M059J (cell line): ENCODE measurements around the gene ABLIM2. TPM values are rescaled to one million over a fixed set of nuclear protein-coding genes. Genes with fewer than 3 reads are reported as not detected.
A peak's percentile ranks its signal among the peaks of the same experiment; 100 is the strongest.

Experiments used
- DNase-seq: peaks from one replicate; pipeline ENCODE4 v3.0.0-alpha.2; 2012; ENCODE audit warnings: low read depth
- total RNA-seq: library from RNA; depleted of rRNA; stranded (reverse); fragments of >200 nt; shearing (Covaris generic); gene quantifications from 2 replicates; pipeline ENCODE4 v1.2.3, GENCODE V29; 2014

Gene ABLIM2
- total RNA-seq, 1 experiment from 2014 or later, result not detected

DNA sequence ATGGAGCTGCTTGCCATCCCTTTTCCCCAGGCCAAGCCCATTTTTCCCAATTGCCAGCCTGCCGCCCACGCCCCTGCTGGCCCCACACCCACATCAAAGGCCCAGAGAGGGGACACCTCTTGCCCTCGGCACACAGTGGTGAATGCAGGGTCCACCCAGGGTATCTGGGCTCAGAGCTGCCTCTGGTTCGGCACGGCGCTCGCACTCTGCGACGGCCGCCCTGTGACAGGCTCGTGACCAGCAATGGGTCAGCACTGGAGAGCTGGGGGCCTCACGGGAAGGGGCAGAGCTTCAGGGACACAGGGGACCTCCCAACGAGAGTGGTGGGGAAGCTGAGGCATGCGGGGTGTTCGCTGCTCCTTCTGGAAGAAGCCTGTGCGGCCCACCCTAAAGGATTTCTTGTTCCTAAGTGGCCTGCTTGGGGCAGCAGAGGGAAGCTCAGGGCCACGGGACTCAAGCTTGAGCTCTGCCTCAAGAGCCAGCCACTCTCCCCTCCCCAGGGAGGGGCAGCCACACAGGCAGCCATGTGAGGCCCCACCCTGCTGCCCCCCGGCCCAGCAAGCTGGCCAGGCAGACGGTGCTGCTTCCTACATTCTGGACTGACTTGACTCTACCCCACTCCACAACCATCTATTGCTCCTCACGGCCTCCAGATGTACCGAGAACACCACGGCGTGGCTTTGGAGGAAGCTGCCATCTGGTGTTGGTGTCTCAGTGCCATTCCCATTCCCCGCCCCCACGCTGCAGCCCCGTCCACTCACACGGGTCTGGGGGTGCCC, 73.7 kb downstream of the ABLIM2 start:
- DNase-seq, result no peak

DNA sequence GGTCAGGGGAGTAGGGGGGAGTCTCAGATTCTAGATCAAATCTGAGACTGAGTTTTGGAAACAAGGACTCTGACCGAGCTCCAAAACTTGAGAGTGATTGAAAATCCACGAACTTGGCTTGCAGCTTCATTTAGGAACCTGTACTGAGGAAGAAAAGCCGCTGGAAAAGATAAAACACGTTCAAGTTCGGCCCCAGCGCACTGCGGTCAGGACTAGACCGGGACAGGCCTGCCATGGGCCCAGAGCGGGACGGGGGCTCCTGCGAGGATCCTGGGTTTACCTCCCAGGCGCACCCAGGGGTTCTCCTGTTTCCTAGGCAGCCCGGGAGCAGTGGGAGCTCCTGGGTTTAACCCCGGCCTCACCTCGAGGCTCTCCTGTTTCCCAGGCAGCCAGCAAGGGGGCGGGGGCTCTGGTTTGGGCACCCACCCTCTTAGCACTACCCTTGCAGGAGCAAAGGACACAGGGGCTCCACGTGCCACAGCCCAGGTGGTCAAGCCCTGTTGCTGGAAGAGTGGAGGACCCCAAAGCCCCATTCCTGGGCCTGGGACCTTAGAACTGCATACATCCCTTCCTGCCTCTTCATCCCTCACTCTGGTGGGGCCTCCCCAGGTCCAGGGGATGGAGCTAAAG, 74.5 kb downstream of the ABLIM2 start:
- no peak for DNase-seq

DNA sequence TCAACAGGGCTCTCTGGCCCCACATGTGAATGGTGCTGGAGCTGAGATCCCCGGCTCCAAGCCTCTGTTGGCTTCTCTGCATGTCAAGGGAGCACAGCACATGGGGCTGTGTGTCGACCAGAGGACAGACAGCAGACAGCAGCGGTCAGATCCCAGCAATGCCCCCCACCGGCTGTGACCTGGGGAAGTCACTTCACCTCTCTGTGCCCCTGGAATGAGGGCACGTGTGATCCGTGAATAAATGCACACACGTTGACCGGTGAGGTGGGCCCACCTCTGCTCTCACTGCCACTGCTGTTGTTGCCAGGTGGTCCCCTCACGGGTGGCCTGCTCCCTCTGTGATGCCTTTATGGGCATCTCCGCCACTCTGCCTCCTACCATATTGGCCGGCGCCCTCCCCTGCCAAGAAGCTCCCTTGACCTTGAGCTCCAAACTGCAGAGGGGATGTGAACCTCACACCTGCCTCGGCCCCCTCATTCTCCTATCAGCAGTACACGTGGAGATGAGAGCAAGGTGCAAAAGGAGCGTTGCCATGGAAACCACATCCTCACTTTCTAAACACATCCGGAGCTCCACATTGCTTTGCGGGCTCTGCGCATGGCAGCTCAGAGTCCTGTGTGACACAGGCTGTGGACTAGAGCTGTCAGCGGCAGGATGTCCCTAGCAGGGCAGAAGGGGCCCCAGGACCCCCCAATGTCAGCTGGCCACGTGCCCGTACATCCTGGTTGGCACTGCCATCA, 75.4 kb downstream of the ABLIM2 start:
- no peak for DNase-seq

DNA sequence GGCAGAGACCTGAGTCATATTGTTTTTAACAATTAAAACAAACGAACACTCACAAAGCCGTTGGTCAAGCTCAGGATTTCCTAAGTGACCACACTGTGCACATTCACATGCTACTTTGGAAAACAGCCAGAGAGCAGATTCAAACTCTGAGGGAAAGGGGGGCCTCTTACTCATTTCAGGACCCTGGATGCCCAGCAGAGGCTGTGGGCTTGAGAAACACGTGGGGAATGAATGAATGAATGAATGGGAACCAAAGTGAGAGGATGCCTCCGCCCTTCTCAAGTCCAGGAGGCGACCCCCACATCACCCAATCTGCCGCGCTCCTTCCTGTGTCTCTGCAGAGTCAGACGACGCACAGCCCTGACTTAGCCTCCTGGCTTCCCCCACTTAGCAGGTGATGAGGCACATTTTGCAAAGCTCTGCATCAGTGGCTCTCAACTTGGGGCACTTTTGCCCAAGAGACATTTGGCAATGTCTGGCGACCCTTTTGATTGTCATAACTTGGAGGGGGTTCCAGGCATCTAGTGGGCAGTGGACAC, 76.0 kb downstream of the ABLIM2 start:
- DNase-seq, result peak; percentile 30

DNA sequence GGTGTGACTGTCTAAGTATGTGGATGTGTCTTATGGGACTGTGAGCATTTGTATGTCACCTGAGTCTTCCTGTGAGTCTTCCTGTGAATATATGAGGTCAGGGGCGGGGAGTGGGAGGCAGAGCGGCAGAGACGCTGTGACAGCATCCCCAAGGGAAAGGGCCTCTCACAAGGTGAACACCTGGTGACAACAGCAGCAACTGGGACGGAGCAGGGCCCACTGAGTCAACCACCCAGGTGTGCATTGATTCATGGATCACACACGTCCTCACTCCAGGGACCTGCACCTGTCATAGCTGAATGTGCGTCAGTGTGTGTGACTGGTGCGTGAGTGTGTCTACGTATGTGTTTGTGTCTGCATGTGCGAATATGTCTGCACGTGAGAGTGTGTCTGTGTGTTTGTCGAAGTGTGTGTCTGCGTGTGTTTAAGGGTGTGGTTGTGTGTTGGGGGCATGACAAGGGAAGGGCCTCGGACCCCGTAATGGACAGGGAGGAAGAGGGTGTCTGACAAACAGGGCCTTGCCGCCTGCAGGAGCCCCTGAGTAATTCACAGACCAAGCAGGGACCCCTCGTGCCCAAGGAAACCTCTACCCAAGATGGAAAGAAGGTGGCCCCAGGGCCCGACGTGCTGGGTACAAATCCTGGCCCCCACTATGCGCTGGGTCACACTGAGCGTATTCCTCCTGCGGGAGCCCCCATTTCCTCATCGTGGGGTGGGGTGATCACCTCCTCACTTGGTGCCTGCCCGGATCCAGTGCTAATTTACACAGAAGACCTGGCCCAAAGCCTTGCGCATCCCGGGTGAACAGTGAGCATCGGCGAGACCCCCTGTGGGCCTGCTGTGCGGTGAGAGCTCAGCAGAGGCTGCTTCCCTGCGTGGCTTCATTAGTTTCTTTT, 76.7 kb downstream of the ABLIM2 start:
- DNase-seq, result no peak

DNA sequence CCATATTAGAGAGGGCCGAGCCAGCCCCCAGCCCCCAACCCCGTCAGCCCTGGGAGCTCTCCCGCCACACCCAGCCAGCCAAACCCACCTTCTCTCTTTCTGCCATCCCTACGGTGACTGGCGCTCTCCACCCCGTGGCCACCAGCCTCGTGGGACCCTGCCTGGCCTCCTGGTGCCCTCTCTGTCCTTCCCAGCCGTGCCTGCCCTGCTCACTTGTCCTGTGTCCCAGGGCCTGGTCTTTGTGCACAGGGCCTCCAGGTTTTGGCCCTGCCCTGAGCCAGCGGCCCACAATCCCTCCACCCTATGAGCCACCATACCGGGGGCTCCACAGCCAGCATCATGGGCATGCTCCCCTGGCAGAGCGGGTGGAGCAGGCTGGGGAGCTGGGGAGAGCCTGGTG, 77.4 kb downstream of the ABLIM2 start:
- DNase-seq, result no peak

DNA sequence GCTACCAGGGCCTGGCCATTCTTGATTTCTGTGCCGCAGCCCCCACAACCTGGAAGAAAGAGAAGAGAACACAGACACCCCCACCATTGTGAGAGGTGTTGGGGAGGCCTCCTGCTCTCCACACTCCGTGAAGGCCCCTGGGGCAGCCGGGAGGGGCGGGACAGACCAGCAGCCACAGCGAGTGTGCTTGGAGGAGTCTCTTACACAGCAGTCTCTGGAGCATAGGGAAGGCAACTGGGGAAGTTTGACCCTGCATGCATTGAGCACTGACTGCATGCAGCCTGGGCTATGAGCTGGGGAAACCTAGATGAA, 77.9 kb downstream of the ABLIM2 start:
- DNase-seq, result no peak

DNA sequence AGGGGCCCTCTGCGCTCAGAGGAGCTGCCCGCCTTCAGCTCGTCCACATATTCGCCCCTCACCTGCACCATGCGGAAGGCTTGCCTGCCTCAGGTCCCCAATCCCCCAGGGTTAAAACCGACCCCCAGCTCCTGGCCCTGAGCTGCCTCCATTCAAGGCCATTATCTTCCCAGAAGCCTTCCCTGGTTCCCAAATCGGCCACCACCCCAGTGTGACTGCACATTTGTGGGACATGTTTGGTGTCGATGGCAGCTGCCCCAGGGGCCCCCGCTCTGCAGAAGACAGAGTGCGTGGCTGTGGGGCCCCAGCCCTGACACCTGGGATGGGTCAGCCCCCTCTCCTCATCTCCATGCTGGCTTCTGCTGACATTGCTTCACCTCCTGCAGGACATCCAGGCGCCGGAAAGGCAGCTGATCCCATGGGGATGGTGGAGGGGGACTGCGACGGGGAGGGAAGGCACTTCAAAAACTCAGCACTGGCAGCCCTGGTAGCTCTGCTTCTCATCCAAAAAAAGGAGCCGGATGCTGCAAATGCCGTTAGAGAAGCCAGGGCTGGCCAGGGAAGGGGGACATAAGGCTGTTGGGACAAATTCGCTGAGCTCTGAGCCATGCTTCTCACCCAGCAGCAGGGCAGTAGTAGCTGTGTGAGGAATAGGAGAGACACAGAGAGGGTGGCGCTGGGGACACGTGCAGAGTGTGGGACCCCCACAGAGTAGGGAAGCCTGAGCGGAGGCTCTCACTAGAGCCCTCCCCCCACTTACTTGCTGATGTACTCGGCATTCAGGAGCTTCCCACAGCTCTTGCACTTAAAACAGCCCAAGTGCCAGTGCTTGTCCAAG, 78.5 kb downstream of the ABLIM2 start:
- no peak for DNase-seq

DNA sequence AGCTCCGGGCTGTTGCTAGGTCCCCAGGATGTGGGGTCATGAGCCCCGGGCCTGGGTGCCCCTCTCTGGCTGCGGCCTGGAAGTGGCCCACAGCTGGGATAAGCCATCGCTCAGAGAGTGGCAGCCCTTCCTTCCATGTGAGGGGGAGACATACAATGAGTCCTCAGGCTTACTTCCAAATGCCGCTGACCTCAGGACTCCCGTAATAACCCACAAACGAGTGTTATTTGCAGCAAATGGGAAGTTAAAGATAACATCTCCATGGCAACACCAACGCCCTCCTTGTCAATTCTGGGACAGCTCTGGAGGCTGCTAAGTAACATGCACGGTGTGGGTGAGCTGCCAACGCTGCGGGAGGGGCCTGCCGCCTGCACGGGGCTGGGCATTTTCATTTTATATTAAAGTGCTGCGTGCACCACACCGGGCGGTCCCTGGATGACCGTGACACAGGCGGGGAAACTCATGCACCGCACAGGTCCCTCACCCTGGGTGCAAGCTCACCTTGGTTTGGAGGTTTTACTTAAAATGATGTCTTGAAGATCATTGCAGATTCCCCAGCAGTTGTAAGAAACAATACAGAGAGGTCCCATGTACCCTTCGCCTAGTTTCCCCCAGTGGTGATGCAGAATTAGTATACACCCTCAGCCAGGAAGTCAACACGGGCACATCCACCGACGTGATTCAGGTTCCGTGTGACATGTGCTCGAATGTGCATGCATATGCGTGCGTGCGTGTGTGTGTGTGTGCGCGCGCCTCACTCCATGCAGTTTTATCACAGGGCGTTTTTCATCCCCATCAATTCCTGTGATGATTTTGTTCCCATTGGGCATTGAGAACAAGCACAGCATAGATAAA, 79.4 kb downstream of the ABLIM2 start:
- peak; percentile 71 for DNase-seq

DNA sequence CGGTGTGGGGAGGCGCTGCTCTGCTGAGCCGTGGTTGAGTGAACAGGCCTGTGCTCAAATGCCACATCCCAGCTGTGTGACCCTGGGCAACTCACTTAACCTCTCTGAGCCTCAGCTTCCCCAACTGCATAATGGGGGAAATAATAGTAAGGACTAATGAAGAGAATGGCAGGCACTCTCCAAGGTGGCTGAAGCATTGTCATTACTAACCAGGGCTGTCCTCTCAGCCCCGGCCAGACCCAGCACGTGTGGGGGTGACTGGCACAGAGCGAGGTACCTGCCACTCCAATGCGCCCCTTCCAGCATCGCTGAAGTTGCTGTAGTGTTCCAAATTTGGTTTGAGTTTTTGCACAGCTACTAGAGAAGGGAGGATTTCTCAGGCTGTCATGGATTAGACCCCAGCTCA, 80.0 kb downstream of the ABLIM2 start:
- no peak for DNase-seq

DNA sequence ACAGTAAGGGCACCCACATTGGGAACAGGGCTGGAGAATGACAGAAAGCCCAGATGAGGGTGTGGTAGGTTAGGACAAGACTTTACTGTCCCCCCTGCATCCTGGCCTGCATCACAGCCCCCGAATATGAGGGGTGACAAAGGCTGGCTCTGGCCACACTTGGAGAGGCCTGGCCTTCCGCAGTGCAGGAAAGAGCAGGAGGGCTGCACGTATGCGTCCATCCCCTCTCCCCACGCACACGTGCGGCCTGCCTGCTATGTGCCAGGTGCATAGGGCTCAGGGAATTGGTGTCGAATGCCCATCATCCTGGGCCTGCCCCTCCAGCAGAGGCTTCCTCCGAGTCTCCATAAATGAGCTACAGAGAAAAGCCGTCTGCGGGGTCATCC, 80.5 kb downstream of the ABLIM2 start:
- DNase-seq, result no peak

DNA sequence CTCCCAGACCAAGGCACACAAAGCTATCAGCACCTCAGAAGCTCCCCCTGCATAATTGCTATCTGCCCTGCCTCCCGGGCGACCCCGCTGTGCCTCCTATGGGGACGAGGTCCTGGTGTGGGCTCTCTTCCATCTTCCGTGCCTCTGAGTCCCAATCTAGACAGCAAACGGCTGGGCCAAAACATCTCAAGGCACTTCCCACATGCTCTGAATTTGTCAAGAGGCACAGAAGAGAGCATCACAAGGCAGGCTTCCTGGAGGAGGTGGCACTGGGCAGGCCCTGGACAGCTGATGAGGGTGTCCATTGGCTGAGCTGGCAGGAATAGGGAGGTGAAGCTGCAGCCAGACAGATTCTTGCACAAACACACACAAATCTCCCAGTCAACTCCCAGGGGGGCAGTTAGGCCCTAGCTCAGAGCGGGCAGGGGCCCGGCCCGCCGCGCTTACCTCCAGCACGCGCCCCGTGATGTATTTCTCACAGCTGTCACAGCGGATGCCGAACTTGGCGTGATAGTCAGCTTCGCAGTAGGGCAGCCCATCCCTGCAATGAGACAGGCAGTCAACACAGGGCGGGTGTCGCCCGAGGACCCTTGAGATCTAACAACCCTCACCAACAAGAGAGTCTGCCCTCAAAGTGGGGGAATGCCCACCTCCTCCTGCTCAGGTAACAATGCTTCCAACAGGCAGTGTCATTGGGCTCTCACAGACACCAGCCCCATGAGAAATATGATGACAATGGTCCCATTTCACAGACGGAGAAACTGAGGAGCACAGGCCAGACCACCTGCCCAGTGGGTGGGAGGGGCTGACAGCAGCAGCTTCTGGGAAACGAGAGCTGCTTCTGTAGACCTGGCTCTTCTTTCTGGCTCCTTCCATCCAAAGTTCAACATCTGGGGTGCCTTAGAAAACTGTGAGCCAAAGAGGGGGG, 81.2 kb downstream of the ABLIM2 start:
- DNase-seq, result no peak

DNA sequence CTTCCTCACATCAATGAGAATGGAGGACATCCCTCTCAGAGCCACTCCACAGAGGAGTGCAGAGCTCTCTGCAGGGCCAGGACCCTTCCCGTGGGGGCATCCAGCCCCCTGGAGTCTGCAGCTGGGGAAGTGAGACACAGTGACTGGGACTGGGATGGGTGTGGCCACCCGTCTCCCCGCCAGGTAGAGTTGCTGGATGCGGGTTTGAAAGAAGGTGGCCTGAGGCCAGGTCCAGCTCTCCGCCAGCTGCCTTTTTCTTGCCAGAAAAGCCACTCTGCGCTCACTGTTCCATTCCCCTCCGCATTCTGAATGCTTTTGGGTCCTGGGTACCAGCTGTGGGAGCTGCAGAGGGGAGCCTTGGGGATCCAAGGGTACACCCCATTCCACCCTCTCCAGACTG, 82.6 kb downstream of the ABLIM2 start:
- DNase-seq, result no peak

DNA sequence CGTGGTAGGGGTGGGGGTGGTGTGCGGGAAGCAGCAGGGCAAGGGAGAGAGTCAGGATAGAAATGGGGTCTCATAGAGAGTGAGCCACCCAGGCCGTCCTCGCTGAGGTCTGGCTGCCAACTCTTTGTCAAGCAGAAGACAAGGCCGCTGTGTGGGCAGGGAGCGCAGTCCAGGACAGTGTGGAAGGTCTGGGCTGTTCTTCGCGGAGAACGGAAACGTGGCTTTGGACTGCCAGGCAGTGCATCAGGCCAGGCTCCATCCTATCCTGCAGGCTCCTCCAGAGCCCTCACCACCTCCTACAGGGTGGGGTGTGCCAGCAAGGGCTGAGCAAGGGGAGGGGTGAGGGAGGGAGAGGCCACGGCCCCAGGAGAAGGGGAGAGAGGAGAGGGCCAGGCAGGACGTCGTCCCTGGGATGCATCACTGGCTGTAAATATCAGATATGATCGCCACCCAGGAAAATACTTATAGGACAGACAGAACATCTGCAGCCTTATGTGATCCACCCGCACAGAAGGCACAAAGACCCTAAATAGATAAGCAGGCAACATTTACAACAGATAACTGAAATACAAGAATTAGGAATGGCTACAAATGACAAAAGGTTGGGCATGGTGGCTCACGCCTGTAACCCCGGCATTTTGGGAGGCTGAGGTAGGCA, 85.3 kb downstream of the ABLIM2 start:
- no peak for DNase-seq

DNA sequence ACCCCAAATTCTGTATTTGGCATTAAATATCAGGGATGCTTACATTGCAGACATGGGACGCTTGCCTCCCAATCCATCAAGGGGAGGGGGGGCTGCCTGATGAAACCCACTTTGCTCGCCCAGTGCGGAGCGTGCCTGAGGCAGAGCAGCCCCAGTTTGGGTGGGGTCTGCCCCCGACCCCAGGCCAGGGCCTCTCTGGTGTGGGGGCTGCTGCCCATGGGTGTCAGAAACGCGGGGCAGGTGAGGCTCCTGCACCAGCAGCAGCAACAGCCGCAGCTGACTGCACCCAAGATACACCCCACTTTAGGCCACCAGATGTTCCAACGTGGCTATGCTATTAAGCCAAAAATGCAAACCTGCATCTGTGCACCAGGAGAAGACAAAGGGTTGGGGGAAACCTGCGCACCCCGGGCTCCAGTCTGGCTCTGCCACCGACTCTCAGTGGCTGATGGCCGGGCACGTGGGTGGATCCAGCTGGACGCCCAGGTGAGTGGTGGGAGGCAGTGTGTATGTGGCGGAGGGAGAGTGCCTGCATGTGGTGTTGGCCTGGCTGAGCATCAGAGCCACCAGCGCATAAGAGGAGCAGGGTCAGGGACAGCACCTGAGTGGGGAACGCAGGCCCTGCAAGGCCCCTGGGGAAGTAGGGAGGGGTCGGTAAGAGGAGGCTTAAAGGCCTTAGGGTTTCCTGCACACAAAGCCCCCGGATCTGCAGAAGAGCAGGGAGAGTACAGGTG, 86.2 kb downstream of the ABLIM2 start:
- no peak for DNase-seq

DNA sequence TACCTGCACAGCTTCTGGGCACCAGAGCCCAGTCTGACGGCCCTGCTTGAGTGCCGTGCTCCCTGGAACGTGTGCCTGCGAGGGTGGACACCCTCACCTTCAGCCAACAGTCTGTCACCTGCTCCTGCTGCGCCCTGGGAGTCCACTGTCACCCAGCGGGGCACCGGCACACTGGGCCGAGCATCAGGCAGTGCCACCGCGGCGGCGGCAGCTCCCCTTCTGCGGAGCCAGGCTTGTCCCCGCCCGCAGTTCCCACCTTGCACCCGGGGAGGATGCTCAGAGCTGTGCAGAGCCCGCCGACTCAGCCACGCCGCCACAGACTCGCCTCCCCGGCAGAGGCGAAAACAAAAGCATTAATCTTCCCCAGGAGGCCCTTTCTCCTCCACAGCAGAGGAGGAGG, 86.8 kb downstream of the ABLIM2 start:
- DNase-seq, result no peak
